NCI-H2227 (cell line): ENCODE results near the gene CCN5.
"Not testable (repeated sequence)": the region's sequence is repeated elsewhere in the genome, so short reads cannot be mapped to it uniquely, and the experiment has no call there.

ENCODE experiments used
- DNase-seq: peaks from one replicate; lab custom pipeline; 2025; ENCODE audit not compliant: unreplicated experiment; lab: John Stamatoyannopoulos, UW

Gene CCN5

GRCh38 chr20:44756011-44756688, 41.0 kb downstream of the CCN5 start:
- DNase-seq = no peak

DNA sequence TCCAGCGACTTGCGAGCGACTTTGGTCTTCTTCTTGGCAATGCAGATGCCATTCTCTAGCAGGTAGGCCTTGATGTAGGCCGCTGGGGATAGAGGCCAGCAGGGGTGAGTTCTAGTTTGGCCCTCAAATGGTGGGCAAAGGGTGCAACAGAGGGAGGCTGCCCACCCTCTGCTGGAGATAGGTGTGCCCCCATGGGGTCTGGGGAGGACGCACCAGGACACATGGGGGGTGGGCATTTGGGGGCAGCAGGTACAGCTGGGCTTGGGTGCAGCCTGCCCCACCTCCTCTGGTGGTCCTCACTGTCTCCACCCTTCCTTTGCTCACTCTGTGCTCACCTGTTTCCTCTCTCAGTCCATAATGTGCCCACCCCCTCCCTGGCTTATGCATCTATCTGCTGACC, 41.8 kb downstream of the CCN5 start:
- DNase-seq = no peak

DNA sequence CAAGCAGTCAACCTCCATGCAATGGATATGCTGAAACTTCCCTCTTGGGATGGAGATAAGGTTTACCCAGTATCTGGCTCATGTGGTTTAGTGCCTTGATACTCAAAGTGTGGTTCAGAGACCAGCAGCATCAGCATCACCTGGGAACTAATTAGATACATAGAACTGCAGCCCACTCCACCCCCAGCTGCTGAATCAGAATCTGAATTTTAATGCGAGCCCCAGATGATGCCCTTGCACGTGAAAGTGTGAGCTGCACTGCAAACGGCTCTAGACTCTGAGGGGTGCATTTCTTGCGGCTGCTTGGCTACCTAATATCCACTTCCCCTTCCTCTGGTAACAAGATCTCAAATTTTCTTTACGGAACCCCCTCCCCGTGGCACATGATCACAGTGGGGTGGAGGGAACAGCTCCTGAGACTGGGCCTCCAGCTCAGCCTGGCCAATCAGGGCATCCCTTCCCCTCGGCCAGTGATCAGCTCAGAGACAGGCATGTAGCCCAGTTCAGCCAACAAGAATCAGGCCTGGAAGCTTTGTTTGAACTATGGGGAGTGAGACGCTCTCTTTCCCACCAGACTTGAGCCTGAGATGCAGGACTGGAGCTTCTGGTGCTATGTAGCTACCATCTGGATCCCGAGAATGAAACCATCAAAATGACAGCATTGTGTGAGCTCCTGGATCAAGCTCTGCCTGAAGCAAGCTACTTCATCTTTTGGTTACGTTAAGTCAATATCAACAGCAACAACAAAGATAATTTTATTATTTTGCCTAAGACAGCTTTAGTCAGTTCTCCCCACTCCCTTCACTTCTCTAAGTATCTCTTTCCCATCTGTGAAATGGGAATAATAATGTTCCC, 43.3 kb downstream of the CCN5 start:
- no peak for DNase-seq

DNA sequence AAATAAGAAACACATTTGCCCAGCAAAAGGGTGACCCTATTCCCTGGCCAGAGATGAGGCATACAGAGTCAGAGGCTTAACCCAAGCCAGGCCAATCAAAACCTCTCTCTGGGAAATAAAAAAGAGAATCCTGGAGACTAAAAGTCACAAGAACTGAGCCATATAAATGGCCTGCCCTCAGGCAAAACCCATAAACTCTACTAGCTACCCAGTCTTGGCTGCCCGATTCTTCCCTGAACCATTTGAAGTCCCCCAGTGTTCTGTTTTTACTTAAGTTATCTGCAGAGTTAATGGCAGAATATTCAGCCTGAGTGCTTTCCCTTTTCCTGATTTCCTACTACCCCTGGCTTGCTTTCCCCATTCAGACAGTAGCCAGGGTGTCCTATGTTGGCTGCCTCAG, 44.4 kb downstream of the CCN5 start:
- no peak for DNase-seq

- DNase-seq = peak; percentile 13
These were observed 46.3 kb downstream of the CCN5 start for GRCh38 chr20:44761423-44761822.

- DNase-seq = peak; percentile 70
These were observed 47.4 kb downstream of the CCN5 start for GRCh38 chr20:44762466-44763140.

- not testable (repeated sequence) for DNase-seq
These were observed 48.6 kb downstream of the CCN5 start for GRCh38 chr20:44763798-44764197.

GRCh38 chr20:44765091-44765490, 49.9 kb downstream of the CCN5 start:
- no peak for DNase-seq

DNA sequence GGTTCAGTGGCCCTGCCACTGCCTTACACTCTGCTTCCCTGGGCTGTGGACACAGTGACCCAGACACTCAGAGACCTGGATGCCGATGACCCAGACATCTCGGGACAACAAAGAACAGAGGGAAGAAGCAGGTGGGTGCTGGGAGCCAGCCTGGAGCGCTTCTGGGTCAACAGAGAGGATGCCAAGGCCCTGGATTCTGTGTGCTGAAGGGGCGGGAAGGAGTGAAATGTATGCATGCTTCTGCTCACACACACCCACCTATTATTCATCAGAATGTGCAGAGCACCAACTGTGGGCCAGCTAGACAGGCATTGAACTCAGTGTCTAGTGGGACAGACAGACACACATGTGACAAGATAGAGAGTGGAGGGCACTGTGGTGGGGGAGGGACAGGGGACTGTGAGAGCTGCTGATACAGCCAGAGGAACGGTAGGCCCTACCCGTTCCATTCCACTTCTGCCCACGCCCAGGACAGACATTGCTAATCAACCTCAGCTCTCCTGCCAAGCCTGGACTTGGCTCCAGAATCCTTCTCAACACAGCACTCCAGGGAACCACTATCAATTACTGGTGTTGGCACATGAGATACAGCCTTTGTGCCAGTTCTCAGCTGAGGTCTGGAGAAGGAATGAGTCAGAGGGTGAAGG, 50.7 kb downstream of the CCN5 start:
- DNase-seq = no peak

DNA sequence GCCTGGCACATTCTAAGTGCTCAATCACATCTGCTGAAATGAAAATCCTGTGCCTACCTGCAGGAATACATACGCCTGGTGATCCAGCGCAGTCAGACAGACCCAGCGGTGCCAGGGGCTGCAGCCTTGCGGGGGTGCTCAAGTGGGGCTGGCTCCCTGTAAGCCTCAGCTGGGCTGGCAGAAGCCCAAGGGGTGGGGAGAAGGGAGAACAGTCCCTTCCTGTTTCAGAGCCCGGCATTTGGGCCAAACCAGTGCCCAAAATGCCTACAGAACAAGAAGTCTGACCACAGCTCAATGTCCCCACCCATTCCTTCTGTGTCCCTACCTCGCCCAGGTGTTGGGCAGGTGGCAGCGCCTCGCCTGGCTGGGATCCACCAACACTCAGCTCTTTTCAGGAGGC, 53.1 kb downstream of the CCN5 start:
- no peak for DNase-seq

DNA sequence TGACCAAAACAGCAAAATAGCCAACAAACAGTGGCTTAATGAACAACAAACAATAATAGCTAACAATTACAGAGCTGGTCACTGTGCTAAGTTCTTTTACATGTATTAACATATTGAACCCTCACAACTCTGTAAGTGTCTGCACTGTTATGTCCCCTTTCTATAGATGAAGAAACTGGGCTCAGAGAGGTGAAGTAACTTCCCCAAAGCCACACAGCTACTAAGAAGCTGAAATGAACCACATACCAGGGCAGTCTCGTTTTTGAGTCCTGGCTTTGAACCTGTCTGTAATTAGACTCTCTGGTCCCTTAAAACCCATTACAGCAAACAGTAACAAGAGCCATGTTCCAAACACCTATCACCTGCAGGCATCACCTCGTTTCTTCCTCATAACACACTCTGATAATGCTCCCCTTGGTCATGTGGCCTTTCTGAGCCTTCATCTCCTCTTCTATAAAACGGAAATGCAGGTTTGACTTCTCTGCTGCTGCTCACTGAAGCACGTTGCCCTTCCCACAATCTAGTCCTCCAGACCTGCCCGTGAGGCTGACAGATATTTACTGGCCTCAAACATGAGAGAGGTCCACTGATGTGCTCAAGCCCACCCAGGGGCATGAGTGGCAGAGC, 53.8 kb downstream of the CCN5 start:
- DNase-seq = no peak

- DNase-seq = no peak
These were observed 54.3 kb downstream of the CCN5 start for GRCh38 chr20:44769481-44769863.

DNA sequence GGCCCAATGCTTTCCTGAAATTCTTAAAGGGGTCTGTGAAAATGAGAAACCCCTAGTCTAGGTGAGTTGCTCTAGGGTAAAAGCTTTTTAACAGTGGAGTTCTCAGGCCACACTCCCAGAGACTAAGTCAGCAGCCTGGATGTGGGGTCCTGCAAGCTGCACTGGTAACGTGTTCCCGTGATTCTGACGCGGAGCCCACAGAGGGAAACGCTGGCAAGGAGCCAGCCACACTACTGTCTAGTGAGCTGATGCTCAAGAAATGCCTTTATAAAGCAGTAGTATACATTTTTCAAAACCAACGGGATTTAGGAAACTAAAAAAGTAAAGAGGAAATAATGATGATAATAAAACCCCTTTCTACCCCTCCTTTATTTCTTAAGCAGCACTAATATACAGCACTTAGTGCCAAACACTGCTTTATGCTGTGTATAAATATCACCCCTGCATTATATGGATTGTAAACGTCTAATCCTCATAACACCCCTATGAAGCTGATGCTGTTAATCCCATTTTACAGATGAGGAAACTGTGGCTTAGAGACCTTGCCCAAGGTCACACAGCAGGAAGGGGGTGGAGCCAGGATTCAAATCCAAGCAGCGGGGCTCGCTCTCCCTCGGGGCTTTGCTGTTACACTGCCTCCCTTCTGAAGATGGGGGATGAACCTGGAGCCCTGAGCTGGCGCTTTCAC, 55.5 kb downstream of the CCN5 start:
- peak; percentile 18 for DNase-seq

GRCh38 chr20:44771172-44771535, 56.0 kb downstream of the CCN5 start:
- DNase-seq = no peak

DNA sequence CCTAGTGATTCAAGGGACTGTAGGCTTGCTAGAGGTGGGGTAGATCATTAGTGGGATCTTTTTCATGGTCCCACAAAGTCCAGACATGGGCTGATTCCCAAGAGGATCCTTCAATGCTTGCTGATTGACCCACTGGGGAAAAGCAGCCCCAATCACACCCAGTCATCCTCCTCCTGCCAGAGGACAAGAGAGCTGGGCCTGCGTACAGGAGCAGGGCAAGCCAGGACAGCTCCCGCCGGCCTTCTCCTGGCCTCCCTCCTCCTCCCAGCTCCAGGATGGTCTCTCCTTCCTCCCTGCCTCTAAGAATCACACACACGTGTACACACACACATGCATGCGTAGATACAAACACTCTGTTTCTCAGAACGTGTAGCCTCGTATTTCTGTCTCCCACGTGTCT, 57.5 kb downstream of the CCN5 start:
- DNase-seq = no peak

GRCh38 chr20:44773070-44773829, 58.1 kb downstream of the CCN5 start:
- no peak for DNase-seq

- DNase-seq = no peak
These were observed 61.8 kb downstream of the CCN5 start for GRCh38 chr20:44776980-44777379.
